CD4-positive, alpha-beta T cell treated with Interleukin-2 at 100 ng/mL for 4 hours (primary cell): ENCODE measurements around the gene TC2N.
"Not testable (repeated sequence)": the region's sequence is repeated elsewhere in the genome, so short reads cannot be mapped to it uniquely, and the experiment has no call there.

Source experiments
- DNase-seq: peaks from one replicate; pipeline ENCODE4 v3.0.0-alpha.2; 2020; ENCODE audit warnings: low spot score

TC2N gene

DNA sequence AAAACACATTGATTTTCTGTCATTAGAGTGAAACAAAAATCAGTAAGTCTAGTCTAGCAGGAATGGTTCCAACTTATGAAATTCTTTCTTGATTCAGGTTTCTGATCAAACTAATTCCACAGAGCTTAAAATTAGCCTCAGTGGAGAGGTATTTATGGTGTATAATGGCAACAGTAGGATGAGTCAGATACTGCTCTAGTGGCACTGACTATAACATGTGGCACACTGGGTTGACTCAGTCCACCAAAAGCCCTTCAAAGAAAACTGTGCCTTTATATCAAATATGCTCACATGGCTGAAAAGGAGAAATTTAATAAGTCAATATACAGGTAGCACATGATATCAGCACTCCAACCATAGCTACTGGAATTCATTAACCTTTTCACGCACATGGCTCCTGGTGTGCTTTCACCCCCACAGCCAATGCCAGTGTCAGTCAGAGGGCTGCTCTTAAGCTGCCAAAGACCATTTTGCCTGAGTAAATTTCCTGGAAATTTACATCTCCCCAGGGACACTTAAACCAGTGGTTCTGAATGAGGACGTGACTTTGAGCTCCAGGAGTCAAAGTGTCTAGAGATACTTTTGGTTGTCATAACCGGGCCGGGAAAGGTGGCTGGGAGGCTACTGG is 113.7 kb downstream of the TC2N start:
- no peak for DNase-seq

DNA sequence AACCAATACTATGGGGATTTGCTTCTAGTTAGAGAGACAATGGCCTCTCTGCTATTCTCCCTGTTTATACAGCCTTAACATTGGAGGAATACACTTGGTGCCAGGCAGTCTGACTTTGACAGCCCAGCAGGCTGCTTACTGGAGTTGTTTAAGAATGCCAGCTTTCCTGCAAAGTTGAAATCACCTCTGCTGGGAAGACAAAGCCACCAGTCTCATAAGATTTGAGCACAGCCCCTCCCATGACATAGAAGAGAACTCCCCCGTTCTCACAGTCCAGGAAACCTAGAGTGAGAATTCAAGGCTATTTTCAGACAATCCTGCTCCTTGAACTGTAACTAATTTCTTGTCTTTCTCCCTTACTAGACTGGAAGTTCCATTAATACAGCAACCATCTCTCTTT is 114.4 kb downstream of the TC2N start:
- DNase-seq: no peak

DNA sequence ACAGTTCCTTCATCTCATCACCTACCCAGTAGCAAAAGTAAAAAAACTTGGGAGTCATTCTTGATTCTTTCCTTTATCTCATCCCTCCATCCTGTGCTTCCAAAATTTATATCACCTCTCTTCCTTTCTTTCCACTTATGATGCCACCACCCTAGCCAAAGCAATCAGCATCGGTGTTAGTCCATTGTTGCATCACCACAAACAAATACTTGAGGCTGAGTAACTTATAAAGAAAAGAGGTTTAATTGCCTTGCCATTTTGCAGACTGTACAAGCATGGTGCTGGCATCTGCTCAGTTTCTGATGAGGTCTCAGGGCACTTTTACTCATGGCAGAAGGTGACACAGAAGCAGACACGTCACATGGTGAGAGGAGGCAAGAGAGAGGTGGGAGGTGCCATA is 115.6 kb downstream of the TC2N start:
- no peak for DNase-seq

DNA sequence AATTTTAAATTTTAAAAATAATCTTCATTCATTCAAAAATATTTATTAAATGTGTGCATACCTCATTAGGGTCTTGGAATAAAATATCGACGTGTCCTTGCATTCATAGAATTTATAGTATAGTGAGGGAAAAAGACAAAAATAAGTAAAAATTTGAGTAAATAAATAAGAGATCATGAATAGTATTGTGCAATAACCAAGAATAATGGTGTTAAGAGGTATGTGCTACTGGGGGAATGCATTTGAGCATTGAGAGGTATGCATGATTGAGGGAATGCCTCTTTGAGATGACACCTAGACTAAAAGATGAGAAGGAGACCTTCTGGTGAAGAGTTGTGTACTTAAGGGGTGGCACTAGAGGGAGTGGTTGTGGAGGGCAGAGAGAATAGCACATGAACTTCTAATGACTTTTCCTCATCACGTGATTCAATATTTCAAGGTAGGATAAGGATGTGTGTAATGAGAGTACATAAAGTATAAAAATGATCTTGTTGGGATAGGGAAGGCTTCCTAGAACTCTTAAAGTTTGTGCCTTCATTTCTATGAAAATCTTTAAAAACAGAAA is 116.6 kb downstream of the TC2N start:
- DNase-seq: no peak

DNA sequence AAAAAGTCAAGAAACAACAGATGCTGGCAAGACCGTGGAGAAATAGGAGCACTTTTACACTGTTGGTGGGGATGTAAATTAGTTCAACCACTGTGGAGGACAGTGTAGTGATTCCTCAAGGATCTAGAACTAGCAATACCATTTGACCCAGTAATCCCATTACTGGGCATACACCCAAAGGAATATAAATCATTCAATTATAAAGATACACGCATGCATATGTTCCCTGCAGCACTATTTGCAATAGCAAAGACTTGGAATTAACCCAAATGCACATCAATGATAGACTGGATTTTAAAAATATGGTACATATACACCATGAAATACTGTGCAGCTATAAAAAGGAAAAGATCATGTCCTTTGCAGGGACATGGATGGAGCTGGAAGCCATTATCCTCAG is 117.5 kb downstream of the TC2N start:
- DNase-seq: no peak

DNA sequence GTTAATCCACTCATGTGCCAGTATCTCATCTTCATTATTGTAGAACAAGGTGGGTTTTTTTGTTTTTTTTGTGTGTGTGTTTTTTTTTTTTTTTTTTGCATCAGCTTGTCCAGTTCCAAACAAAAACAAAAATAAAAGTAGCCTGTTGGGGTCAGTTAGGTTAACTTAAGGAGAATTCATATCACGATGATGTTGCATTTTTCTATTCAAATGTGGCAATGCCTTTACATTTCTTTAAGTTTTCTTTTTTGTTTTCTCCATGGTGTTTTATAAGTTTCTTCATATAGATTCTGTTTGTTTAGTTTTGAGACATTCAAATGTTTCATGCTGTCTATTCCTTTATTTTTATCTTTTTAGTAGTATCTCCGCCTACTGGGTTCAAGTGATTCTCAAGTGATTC is 119.3 kb downstream of the TC2N start:
- no peak for DNase-seq

DNA sequence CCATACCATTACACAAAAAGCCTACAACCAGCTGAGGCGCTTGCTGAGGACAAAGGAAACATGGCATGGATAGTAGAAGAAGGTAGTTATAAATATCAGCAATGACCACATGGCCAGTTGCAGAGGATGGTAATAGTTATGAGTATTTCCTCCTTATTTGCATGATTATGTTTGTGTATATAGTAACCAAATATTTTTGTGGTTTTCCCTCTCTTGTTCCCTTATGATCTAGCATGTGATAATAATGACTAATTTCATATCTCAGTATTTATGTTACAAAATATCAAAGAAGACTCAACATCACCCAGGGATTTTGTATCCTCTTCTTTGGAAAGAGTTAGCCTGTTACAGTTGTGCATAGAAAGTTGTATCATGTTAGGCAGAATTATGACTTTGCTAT is 122.0 kb downstream of the TC2N start:
- no peak for DNase-seq

DNA sequence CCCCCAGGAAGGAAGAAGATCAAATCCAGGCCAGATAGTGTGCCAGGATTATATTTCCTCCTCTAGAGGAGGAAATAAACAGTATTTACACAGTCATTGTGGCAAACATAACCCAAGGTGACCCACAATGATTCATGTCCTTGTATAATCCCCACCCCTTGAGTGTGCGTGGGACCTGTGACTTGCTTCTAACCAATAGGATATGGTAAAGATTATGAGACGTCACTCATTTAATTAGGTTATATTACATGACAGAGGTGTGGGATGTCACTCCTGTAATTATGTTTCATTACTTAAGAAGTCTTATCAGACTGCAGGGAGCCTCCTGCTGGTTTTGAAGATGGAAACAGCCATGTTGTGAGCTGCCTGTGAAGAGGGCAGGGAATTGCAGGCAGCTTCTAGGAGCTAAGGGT is 123.3 kb downstream of the TC2N start:
- DNase-seq: no peak

DNA sequence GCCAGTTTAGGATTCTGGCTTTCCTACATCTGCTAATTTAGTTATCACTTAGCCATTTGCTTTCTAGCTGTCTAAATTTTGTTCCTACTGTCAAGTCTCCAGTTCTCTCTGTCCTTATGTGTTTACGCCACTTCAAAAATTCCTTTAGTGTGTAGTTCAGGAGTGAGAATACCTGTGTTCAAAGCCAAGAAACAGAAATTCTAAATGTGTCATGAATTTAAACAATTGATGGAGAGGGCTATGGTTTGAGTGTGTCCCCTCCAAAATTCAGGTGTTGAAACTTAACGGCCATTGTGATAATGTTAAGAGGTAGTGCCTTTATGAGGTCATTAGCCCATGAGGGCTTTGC is 124.1 kb downstream of the TC2N start:
- DNase-seq: no peak

DNA sequence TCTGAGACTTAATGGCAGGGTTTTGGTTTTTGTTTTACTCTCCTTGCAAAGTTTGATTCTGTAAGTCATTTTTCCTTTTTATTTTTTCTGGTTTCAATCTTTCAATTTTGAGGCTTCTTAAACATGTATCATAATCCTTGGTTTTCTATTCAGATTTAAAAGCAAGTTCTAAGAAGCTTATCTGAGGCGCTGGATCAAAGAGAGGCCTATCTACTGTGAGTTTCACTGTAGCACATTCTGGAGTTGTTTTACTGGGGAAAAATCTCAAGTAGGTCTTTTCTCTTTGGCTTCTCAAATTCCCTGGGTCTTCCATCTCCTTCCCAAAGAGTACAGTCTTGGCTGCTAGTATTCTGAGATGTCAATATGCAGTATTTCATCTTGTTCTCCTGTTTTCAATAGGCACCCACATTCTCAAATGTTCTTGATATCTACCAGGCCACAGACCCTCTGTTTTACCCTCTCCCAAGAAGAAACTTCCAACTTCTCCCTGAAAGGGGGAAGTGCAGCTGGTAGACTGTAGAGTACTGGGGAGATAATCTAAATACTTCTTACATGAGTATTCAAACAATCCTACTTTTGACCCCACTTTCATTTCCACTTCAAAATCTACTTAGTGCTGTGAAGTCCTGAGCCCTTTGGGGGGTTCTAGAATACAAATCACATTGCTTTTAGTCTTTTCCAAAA is 124.6 kb downstream of the TC2N start:
- DNase-seq: no peak

DNA sequence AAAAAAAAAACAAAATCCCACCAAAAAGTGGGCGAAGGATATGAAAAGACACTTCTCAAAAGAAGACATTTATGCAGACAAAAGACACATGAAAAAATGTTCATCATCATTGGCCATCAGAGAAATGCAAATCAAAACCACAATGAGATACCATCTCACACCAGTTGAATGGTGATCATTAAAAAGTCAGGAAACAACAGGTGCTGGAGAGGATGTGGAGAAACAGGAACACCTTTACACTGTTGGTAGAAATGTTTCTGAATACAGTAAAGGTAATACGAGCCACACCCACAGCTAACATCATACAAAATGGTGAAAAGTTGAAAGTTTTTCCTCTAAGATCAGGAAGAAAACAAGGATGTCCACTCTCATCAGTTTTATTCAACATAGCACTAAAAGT is 127.5 kb downstream of the TC2N start:
- DNase-seq: not testable (repeated sequence)

DNA sequence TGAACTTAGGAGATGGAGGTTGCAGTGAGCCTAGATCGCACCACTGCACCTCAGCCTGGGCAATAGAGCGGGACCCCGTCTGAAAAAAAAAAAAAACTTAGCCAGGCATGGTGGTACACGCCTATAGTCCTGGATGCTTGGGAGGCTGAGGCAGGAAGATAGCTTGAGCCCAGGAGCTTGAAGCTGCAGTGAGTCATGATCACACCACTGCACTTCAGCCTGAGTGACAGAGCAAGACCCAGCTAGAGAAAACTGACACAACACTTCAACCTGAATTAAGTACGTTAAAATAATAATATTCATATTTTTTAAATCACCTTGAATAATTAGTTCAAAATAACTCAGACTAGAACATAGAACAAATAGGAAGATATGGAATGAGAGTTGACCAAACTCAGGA is 129.7 kb downstream of the TC2N start:
- no peak for DNase-seq

DNA sequence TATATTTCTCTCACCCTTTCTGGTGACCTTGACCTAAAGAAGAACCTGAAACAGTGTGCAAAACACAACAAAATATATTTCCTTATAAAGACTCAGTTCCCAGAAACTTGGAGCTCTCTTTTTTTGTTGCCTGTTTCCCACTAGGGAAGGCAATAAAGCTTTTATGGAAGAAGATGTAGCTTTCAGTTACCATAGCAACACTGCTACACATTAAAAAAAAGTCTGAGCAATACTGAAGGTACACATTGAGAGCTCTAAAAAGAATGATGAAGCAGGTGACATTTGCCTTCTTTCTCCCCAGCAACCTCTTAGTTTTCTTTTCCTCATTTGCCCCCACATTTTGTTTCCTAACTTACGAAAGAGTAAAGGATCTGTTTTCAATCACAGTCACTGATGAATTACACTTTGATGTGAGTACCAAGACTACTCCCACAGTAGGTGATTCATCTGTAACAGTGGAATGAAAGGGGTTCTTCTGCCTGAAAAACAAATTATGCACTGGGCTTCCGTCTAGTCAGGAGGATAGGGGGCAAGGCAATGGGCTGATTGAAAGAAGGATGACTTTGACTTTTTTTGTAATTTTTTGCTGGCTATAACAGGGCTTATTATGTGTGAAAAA is 134.4 kb downstream of the TC2N start:
- no peak for DNase-seq

DNA sequence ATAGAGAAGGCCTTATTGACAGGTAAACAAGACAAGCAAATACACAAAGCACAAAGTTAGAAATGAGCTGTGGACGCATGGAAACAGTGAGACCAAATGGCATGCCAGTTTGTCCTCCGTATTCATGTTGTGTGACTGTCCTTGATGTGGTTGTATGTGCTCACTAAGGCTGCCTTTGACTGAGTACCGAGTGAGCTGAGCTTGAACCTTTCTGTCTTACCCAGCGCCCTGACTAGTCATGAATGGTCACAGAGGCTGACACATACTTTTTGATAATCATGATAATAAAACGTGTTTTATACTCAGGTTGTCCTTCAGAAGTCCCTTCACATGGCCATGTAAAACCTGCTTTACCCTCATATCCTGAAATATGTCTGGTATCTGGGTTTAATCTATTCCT is 134.9 kb downstream of the TC2N start:
- DNase-seq: no peak

DNA sequence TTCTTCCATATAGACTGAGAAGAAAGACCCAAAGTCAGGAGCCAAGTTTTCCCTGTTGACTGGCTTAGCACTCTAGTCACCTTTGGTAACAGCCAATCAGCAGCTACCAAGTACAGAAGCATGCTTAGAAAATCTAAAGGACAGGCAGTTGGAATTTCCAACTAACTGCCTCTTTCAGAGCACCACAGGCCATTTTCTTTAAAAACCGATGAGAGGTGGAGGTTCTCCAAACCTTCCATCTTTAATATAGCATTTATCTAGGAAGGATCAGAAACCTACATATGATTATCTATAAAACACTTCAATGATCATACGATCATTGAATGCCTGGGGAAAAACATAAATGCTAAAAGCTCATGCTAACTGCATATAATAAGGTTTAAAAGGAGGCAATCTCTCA is 135.3 kb downstream of the TC2N start, which contains the start of gene CATSPERB:
CATSPERB (minus strand) TSS at position 101 of the 400 bp plus-strand sequence. CDS start 2,607 bp downstream, outside the sequence.
- DNase-seq: no peak

DNA sequence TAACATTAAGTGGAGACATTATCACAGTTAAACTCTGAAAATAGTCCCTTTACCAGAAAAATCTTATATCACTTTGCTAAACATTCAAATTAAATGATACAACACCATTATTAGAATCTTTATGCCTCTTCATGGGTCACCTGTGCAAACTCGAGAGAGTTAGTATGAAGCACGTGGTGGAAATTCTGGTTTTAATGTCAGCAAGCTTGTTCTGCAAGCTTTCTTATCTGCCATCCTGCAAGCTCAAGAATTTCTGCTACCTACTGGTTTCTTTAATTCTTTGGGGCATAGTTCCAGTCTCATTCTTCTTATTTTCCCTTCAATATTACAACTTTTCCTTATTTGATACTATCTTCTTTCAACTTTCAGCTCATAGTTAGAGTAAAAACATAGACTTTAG is 136.3 kb downstream of the TC2N start:
- no peak for DNase-seq

DNA sequence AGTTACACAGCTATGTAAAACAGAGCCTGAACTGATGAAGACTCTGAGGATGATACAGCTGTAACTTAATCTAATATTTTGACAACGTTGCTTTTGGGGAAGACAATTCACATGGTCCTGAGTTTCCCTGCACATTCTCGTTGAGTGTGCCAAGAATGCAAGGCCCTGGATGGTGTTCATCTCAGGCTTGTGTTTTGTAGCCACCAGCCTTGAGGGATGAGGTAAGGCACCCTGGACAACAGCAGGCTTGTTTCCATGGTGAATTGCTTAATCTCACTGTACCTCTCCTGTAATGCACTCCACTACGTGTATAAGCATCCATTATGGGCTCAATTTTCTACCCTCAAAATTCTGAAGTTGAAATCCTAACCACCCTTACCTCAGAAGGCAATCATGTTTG is 137.6 kb downstream of the TC2N start:
- DNase-seq: no peak
